Prostate gland (tissue), 2 donors: ENCODE results near the gene BRICD5.

Experiments
- CTCF ChIP-seq, 4 experiments: fragments of 200-600 bp in 2 of 4; fragments of 450-650 bp in 2 of 4; sonication (generic) in 2 of 4; IDR thresholded peaks; 1 replicate in 3 of 4; 2 replicates in 1 of 4; pipeline ENCODE4 v1.5.1; 2016 to 2019; ENCODE audit warnings: antibody characterized with exemption in 4 of 4, mild to moderate bottlenecking in 2 of 4, moderate library complexity in 2 of 4
- POLR2A ChIP-seq: fragments of 450-650 bp; IDR thresholded peaks from one replicate; pipeline ENCODE4 v1.6.1; 2016; ENCODE audit warnings: antibody characterized with exemption, mild to moderate bottlenecking
- POLR2AphosphoS5 ChIP-seq: sonication (generic); formaldehyde crosslinking; IDR thresholded peaks from one replicate; pipeline ENCODE4 v1.6.1; 2017; ENCODE audit warnings: antibody characterized with exemption

GRCh38 chr16:2173366-2173765 lies 37.3 kb downstream of the BRICD5 start:
- TF ChIP-seq CTCF (IDR thresholded peaks at IDR 0.05) (no peak), POLR2AphosphoS5 (no peak), POLR2A (no peak)
